GM12891 (cell line): ENCODE measurements around the gene PIGQ.
A peak's percentile ranks its signal among the peaks of the same experiment; 100 is the strongest.

ENCODE experiments used
- POLR2A ChIP-seq: IDR thresholded peaks from 2 replicates; pipeline ENCODE4 v1.6.1; 2011; ENCODE audit warnings: low read depth, low read length, control low read depth
- POLR2AphosphoS5 ChIP-seq: IDR thresholded peaks from 2 replicates; pipeline ENCODE4 v1.6.1; 2011; ENCODE audit warnings: low read depth, low read length, control low read depth
- POU2F2 ChIP-seq: IDR thresholded peaks from 2 replicates; pipeline ENCODE4 v1.6.1; 2011; ENCODE audit warnings: low read depth, mild to moderate bottlenecking, control low read depth, low read length, moderate library complexity
- SPI1 ChIP-seq: IDR thresholded peaks from 2 replicates; pipeline ENCODE4 v1.6.1; 2011; ENCODE audit warnings: low read depth, low read length, control low read depth
- TAF1 ChIP-seq: IDR thresholded peaks from 2 replicates; pipeline ENCODE4 v1.6.1; 2011; ENCODE audit warnings: low read depth, low read length, control low read depth

DNA sequence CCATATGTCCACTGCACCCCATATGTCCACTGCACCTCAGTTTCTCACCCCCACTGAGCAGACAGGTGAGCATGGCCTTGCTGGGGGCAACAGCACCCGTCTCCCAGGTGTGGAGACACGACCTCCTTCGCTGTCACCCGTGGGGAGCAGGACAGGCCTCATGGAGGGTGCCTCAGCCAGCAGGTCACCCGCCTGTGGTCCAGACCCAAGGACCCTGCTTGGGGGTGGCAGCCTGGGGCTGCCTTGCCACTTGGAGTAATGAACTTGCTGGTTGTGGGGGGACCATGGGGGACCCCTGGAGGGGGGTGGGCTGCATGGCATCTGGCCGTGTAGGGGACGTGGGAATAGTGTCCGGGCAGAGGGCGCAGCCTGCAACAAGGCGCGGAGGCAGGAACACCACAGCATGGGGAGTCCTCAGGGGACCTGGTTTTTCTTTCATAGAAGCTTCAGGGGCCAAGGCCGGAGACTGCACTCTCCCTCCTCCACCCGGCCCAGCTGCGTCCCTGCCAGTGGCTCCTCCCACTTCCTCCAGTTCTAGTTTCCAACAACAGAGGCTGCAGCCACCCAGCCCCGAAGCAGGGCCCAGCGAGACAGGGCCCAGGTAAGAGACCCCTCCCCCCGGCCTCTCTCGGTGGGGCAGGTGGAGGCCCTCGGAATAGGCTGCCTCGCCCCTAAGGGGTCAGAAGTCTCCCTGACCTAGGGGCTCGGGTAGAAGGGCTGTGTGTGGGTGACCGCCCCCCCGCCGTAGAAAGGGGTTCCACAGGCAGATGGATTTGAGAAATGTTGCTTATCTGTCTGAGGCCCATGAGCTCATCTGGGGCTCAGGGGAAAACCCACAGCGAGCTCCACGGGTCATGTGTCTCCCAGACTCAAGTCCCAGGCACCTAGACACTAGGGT is 3.0 kb upstream of the PIGQ start, which contains the start of gene NHLRC4:
- 0 out of 2 replicates have a peak, but pooled peaks have one; percentile 30 for TF ChIP-seq TAF1
- no peak for TF ChIP-seq POLR2AphosphoS5
- peak; percentile 65 for TF ChIP-seq SPI1
- 0 out of 2 replicates have a peak, but pooled peaks have one; percentile 16 for TF ChIP-seq POLR2A
- no peak for TF ChIP-seq POU2F2
